ENCODE data around the gene TRAPPC2. TPM values are rescaled to one million over a fixed set of nuclear protein-coding genes. Genes with fewer than 3 reads are reported as not detected.
"Not testable (repeated sequence)": the region's sequence is repeated elsewhere in the genome, so short reads cannot be mapped to it uniquely, and the experiment has no call there.

The TRAPPC2 gene
- total and polyA plus RNA-seq, 3 donors from 2014 or later = 7.1 to 9.7 (median 8.7) TPM

- intact Hi-C loops (cut with DNase I; ENCODE audit: low total_unique reads) = no loop called here
- Histone ChIP-seq H3K27me3 (no peaks in the 10 kb centered on the region), H3K9me3 (no peaks in the 10 kb centered on the region), H3K36me3 (ENCODE audit: low read depth, missing control alignments) (no peaks in the 10 kb centered on the region), H3K4me1 (no peaks in the 10 kb centered on the region), H3K27ac (no peak overlapping the region), H3K4me3 (no peak overlapping the region)
- no peak for DNase-seq
- TF ChIP-seq, protein P1, sequence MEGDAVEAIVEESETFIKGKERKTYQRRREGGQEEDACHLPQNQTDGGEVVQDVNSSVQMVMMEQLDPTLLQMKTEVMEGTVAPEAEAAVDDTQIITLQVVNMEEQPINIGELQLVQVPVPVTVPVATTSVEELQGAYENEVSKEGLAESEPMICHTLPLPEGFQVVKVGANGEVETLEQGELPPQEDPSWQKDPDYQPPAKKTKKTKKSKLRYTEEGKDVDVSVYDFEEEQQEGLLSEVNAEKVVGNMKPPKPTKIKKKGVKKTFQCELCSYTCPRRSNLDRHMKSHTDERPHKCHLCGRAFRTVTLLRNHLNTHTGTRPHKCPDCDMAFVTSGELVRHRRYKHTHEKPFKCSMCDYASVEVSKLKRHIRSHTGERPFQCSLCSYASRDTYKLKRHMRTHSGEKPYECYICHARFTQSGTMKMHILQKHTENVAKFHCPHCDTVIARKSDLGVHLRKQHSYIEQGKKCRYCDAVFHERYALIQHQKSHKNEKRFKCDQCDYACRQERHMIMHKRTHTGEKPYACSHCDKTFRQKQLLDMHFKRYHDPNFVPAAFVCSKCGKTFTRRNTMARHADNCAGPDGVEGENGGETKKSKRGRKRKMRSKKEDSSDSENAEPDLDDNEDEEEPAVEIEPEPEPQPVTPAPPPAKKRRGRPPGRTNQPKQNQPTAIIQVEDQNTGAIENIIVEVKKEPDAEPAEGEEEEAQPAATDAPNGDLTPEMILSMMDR (IDR thresholded peaks at IDR 0.05) = no peak
- no peak for TF ChIP-seq POLR2A (IDR thresholded peaks at IDR 0.05)
- 29 to 36% methylated on average over 3 of the region's 3 CpGs for WGBS, 2 donors
These were observed 49.2 kb downstream of the TRAPPC2 start for GRCh38 chrX:13685126-13685763.

DNA sequence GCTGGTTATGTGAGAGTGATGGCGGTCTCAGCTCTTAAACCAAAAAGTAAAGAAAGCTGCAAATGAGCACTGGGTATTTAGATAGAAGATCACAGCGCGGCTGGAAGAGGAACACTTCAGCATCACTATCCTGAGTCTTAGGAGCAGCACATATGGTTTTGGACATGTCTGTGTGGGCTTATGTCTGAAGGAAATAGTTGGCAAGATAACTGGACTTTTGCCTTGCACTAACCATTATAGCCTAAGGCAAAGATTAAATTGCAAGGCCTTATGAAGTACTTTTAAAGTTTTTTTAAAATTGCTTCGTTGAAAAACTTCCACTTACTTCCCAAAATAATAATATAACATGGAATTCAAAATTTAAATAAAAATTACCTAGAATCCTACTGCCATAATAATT, 50.1 kb downstream of the TRAPPC2 start:
- Histone ChIP-seq H3K36me3 (ENCODE audit: low read depth, missing control alignments) (no peaks in the 10 kb centered on the region), H3K4me1 (no peaks in the 10 kb centered on the region), H3K27me3 (no peaks in the 10 kb centered on the region), H3K9me3 (no peaks in the 10 kb centered on the region), H3K4me3 (no peak overlapping the region), H3K27ac (no peak overlapping the region)
- no peak for DNase-seq
- intact Hi-C loops (cut with DNase I; ENCODE audit: low total_unique reads) = no loop called here
- 86 to 94% methylated on average over 4 of the region's 4 CpGs for WGBS, 2 donors
- TF ChIP-seq, protein P1 (IDR thresholded peaks at IDR 0.05) = no peak
- TF ChIP-seq POLR2A (IDR thresholded peaks at IDR 0.05) = no peak

DNA sequence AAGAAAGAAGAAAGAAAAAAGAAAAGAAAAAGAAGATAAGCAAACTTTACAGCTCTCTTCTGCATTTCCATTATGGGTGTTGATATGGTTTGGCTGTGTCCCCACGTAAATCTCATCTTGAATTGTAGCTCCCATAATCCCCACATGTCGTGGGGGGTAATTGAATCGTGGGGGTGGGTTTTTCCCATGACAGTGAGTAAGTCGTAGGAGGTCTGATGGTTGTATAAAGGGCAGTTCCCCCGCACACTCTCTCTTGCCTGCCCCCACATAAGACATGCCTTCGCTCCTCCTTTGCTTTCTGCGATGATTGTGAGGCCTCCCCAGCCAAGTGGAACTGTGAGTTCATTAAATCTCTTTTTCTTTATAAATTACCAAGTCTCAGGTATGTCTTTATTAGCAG, 52.8 kb downstream of the TRAPPC2 start:
- no peak overlapping the region for H3K4me3 ChIP-seq
- H3K36me3 ChIP-seq (ENCODE audit: low read depth, missing control alignments) = no peaks in the 10 kb centered on the region
- intact Hi-C loops (cut with DNase I; ENCODE audit: low total_unique reads) = no loop called here
- no peaks in the 10 kb centered on the region for H3K4me1 ChIP-seq
- 89 to 90% methylated on average over 7 of the region's 7 CpGs for WGBS, 2 donors
- no peaks in the 10 kb centered on the region for H3K27me3 ChIP-seq
- TF ChIP-seq, protein P1 (IDR thresholded peaks at IDR 0.05) = no peak
- no peak for TF ChIP-seq POLR2A (IDR thresholded peaks at IDR 0.05)
- no peak overlapping the region for H3K27ac ChIP-seq
- H3K9me3 ChIP-seq = no peaks in the 10 kb centered on the region
- no peak for DNase-seq

DNA sequence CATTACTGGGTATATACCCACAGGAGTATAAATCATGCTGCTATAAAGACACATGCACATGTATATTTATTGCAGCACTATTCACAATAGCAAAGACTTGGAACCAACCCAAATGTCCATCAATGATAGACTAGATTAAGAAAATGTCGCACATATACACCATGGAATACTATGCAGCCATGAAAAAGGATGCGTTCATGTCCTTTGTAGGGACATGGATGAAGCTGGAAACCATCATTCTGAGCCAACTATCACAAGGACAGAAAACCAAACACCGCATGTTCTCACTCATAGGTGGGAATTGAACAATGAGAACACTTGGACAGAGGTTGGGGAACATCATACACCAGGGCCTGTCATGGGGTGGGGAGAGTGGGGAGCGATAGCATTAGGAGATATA, 54.7 kb downstream of the TRAPPC2 start:
- H3K9me3 ChIP-seq; H3K27ac ChIP-seq; H3K27me3 ChIP-seq; H3K36me3 ChIP-seq (ENCODE audit: low read depth, missing control alignments); H3K4me1 ChIP-seq; H3K4me3 ChIP-seq; intact Hi-C loops (cut with DNase I; ENCODE audit: low total_unique reads); DNase-seq: not testable (repeated sequence)
- 100% methylated on average over 3 of the region's 4 CpGs for WGBS, 2 donors

DNA sequence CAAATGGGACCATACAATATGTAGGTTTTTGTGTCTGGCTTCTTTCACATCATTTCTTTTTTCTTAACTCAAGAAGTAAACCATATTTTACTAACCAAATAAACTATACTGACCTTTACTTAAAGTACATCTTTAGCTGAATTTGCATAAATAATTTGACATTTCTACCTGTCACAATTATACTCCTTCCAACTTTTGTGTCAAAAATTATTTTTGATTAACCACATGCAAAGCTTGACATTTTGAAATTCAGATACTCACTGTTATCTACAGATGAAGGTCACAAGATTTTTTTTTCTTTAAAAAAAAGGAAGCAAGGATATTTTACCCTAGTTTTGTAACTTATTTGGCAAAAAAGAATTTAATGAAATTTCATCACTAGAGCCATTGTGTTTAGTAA, 57.5 kb downstream of the TRAPPC2 start:
- Histone ChIP-seq H3K4me1 (no peaks in the 10 kb centered on the region), H3K4me3 (no peak overlapping the region), H3K36me3 (ENCODE audit: low read depth, missing control alignments) (no peaks in the 10 kb centered on the region), H3K27ac (no peak overlapping the region), H3K9me3 (no peaks in the 10 kb centered on the region), H3K27me3 (no peaks in the 10 kb centered on the region)
- no peak for TF ChIP-seq POLR2A (IDR thresholded peaks at IDR 0.05)
- TF ChIP-seq, protein P1 (IDR thresholded peaks at IDR 0.05) = no peak
- intact Hi-C loops (cut with DNase I; ENCODE audit: low total_unique reads) = no loop called here
- DNase-seq = no peak

Data from testis (tissue), 3 donors.